HEK293T (cell line): ENCODE data around the gene CA12.

Experiments used
- CTCF ChIA-PET: fragments of 350-600 bp; formaldehyde crosslinking; extraction: SDS; loops from one replicate; lab custom pipeline; 2021; ENCODE audit warnings: antibody characterized with exemption, inconsistent platforms; lab: Yijun Ruan, JAX
- POLR2A ChIA-PET: fragments of 350-600 bp; formaldehyde crosslinking; extraction: SDS; loops from one replicate; lab custom pipeline; 2020; ENCODE audit warnings: antibody characterized with exemption, inconsistent platforms; lab: Yijun Ruan, JAX
- DNase-seq: peaks from one replicate; pipeline ENCODE4 v3.0.0; 2012; ENCODE audit warnings: mixed read lengths; ENCODE audit errors: extremely low spot score
- ARNT ChIP-seq: fragments of 450-650 bp; IDR thresholded peaks from 2 replicates; pipeline ENCODE4 v1.6.1; 2017; ENCODE audit warnings: mild to moderate bottlenecking
- BHLHE40 ChIP-seq: fragments of 450-650 bp; IDR thresholded peaks from 2 replicates; pipeline ENCODE4 v1.6.1; 2016; ENCODE audit warnings: mild to moderate bottlenecking, moderate library complexity, borderline replicate concordance
- CTBP1 ChIP-seq: fragments of 450-650 bp; IDR thresholded peaks from 2 replicates; pipeline ENCODE4 v1.6.1; 2016; ENCODE audit warnings: borderline replicate concordance
- ELF4 ChIP-seq: fragments of 450-650 bp; IDR thresholded peaks from 2 replicates; pipeline ENCODE4 v1.6.1; 2017; ENCODE audit warnings: antibody characterized with exemption
- FOXA1 ChIP-seq: fragments of 450-650 bp; IDR thresholded peaks from 2 replicates; pipeline ENCODE4 v1.6.1; 2016; ENCODE audit warnings: mild to moderate bottlenecking
- FOXK2 ChIP-seq: fragments of 450-650 bp; IDR thresholded peaks from 2 replicates; pipeline ENCODE4 v1.6.1; 2016; ENCODE audit warnings: mild to moderate bottlenecking
- FOXM1 ChIP-seq: fragments of 450-650 bp; IDR thresholded peaks from 2 replicates; pipeline ENCODE4 v1.6.1; 2017; ENCODE audit warnings: mild to moderate bottlenecking, borderline replicate concordance
- HDGF ChIP-seq: fragments of 450-650 bp; IDR thresholded peaks from 2 replicates; pipeline ENCODE4 v1.6.1; 2017; ENCODE audit warnings: antibody characterized with exemption, borderline replicate concordance
- L3MBTL2 ChIP-seq: fragments of 450-650 bp; conservative IDR thresholded peaks from 2 replicates; pipeline ENCODE4 v1.6.1; 2016; ENCODE audit warnings: mild to moderate bottlenecking
- LEF1 ChIP-seq: fragments of 450-650 bp; IDR thresholded peaks from 2 replicates; pipeline ENCODE4 v1.6.1; 2017; ENCODE audit warnings: mild to moderate bottlenecking, borderline replicate concordance
- NFRKB ChIP-seq: fragments of 450-650 bp; IDR thresholded peaks from 2 replicates; pipeline ENCODE4 v1.6.1; 2016; ENCODE audit warnings: mild to moderate bottlenecking, moderate library complexity
- SP1 ChIP-seq: fragments of 450-650 bp; IDR thresholded peaks from 2 replicates; pipeline ENCODE4 v1.6.1; 2017
- SUZ12 ChIP-seq: fragments of 450-650 bp; IDR thresholded peaks from 2 replicates; pipeline ENCODE4 v1.6.1; 2016; ENCODE audit warnings: mild to moderate bottlenecking
- TARDBP ChIP-seq: fragments of 450-650 bp; IDR thresholded peaks from 2 replicates; pipeline ENCODE4 v1.6.1; 2016
- ZNF384 ChIP-seq: fragments of 450-650 bp; IDR thresholded peaks from 2 replicates; pipeline ENCODE4 v1.6.1; 2016
- TF ChIP-seq, protein P1 (sequence below): fragments of 450-650 bp; IDR thresholded peaks from 2 replicates; pipeline ENCODE4 v1.6.1; 2016

CA12 gene

DNA sequence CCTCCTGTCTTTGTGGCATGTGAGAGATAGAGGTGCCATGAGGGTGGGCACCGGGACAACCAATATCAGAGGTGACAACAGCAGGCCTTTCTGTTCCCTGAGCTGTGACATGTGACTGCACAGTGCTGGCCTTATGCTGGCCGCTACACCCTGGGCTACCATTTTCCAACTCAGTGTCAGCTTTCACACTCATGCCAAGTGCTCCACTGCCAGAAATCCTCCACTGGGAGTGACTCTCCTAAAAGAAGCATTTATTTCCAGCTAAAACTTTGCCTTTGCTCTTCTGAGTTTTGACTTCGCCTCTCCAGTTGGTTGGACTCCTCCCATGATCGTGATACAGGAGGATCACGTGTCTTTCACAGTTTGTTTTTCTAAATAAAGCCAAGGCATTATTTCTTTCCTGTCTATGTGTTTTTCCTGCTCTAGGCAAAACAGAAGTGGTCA, 31.4 kb downstream of the CA12 start:
- DNase-seq = no peak
- ChIA-PET POLR2A (no interaction called here), CTCF (no interaction called here)
- TF ChIP-seq ELF4 = no peak
- no peak for TF ChIP-seq ZNF384
- TF ChIP-seq LEF1 = no peak
- no peak for TF ChIP-seq SUZ12
- TF ChIP-seq FOXA1 = no peak
- TF ChIP-seq FOXK2 = no peak
- no peak for TF ChIP-seq CTBP1
- no peak for TF ChIP-seq HDGF
- no peak for TF ChIP-seq TARDBP
- no peak for TF ChIP-seq NFRKB
- no peak for TF ChIP-seq BHLHE40
- TF ChIP-seq, protein P1, sequence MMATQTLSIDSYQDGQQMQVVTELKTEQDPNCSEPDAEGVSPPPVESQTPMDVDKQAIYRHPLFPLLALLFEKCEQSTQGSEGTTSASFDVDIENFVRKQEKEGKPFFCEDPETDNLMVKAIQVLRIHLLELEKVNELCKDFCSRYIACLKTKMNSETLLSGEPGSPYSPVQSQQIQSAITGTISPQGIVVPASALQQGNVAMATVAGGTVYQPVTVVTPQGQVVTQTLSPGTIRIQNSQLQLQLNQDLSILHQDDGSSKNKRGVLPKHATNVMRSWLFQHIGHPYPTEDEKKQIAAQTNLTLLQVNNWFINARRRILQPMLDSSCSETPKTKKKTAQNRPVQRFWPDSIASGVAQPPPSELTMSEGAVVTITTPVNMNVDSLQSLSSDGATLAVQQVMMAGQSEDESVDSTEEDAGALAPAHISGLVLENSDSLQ = no peak

DNA sequence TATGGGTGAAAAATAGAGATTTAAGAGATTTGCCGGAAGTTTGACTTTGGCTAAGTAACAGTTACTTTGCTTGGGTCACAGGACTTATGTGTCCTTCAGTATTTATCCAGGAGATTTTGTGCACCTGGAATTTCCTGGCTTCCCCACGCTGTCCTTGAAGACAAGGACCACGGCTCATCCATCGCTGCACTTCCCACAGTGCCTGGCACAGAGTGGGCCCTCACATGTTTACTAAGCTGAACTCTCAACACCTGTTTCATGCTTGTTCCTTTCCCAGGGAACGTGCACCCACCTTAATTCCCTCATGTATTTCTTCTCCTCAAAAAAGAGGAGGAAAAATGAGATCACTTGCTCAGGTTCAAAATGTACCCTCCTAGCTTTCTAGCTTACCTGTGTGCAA, 32.0 kb downstream of the CA12 start:
- ChIA-PET POLR2A (no interaction called here), CTCF (no interaction called here)

DNA sequence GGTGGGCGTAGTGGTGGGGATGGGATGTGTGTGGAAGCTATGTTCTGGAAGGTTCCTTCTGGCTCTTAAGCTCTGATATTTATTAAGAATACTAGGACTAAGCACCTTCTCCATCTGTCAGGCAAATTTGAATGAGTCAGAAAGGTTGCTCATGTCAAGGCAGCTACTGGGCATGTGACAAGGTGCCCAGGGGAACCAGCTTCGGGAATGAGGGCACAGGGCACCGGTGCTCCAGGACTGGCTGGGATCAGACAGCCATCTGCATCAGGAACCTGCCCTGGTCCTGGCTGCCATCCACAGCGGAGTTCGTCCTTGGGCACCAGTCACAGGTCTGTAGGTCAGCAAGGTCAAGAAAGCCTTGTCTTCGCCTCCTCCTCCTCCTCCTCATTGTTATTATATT, 32.5 kb downstream of the CA12 start:
- CTCF ChIA-PET = no interaction called here
- POLR2A ChIA-PET = interaction anchor here (1.4 kb wide), 1 partner anchor 33 kb away, joined by 3 read pairs; the partner anchor contains the start of gene CA12
- TF ChIP-seq HDGF = no peak
- TF ChIP-seq FOXM1 = no peak
- TF ChIP-seq LEF1 = no peak
- no peak for TF ChIP-seq L3MBTL2
- no peak for TF ChIP-seq ZNF384
- TF ChIP-seq SP1 = no peak
- no peak for TF ChIP-seq SUZ12
- TF ChIP-seq BHLHE40 = no peak
- no peak for TF ChIP-seq FOXA1
- no peak for DNase-seq

More for the DNA sequence above, 32.0 kb downstream of the CA12 start:
- DNase-seq = no peak
- TF ChIP-seq NFRKB (no peak), CTBP1 (no peak), TARDBP (no peak), FOXM1 (no peak), FOXK2 (no peak), FOXA1 (no peak), BHLHE40 (no peak), L3MBTL2 (no peak), LEF1 (no peak), ZNF384 (no peak), HDGF (no peak), SP1 (no peak), SUZ12 (no peak), ELF4 (no peak), ARNT (no peak)
- TF ChIP-seq, protein P1 = no peak

DNA sequence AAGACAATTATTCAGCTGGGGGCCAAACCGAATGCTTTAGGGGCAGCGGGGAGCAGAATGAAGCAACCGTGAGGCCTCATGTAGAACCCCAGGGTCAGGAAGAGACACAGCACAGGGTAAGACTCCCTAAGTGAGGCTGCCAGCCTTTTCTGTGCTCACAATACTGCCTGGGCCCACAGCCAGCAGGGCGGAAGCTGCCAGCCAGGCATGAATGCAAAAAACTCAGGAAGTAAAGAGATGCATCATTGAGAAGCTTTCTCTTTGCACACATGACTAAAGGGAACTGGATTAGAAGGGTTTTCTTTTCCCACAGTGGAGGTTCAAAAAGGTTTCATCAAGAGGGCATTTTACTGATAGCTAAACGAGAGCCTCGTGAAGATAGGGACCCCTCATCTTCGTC, 33.3 kb downstream of the CA12 start:
- ChIA-PET CTCF (no interaction called here), POLR2A (interaction anchor here (1.4 kb wide), 1 partner anchor 33 kb away, joined by 3 read pairs; the partner anchor contains the start of gene CA12)
- no peak for DNase-seq
- TF ChIP-seq ELF4 (no peak), NFRKB (no peak), SUZ12 (no peak), BHLHE40 (no peak), ZNF384 (no peak)
- TF ChIP-seq, protein P1 = no peak

DNA sequence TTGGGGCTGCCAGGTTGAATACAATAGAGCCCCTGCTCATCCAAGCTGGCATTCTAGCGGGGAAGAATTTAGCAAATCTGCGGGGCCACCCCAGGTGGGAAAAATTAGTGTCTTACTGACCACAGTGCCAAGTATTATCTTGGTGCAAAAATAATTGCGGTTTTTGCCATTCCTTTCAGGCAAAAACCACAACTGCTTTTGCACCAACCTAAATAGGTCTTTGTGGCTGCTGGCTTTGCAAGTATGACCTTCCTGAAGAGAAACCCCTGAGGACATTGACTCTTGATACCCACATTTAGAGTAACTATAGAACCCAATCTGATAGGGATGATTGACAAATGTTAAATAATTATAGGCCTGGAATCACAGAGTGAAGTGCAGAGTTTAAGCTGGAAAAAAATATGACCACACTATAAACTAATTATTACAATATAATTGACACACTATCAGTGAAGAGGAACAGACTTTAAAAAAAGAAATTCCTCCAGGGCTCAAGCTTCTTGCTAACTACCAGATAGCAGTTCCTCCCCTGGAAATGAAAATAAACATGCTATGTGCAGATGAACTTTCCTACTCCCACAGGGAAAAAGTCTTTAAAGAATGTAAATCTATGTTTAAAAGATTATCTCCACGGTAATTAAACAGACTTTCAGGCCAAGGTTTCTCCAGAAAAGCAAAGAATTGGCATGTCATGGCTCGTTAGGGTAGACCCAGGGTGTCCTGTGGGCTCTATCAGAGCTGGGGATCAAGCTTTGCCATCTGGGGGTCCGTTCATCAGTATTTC, 34.4 kb downstream of the CA12 start:
- CTCF ChIA-PET = no interaction called here
- no peak for TF ChIP-seq FOXA1
- no peak for TF ChIP-seq TARDBP
- TF ChIP-seq, protein P1 = no peak
- TF ChIP-seq LEF1 = no peak
- TF ChIP-seq SP1 = no peak
- no peak for TF ChIP-seq CTBP1
- POLR2A ChIA-PET = no interaction called here
- DNase-seq = no peak

DNA sequence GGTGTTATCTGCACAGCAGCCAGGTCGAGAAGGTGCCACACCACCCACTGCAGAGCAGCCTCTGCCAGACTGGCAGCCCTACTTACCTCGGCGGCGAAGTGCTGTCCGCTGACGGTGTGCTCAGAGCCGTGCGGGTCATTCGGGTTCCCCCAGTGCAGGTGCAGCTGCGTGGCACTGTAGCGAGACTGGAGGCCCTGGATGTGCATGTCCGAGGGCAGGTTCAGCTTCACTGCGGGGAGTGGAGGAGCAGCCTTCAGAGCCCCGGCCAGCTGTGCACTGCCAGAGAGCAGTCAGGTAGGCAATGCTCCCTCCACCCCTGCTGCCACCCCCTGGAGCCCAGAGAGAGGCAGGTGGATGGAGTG, 36.3 kb downstream of the CA12 start:
- ChIA-PET CTCF (no interaction called here), POLR2A (no interaction called here)
- no peak for TF ChIP-seq TARDBP
- no peak for TF ChIP-seq HDGF
- TF ChIP-seq NFRKB = no peak
- no peak for TF ChIP-seq LEF1
- TF ChIP-seq ZNF384 = no peak
- no peak for TF ChIP-seq ARNT
- TF ChIP-seq FOXM1 = no peak
- no peak for TF ChIP-seq FOXA1
- TF ChIP-seq, protein P1 = no peak
- no peak for TF ChIP-seq BHLHE40
- no peak for TF ChIP-seq SUZ12
- TF ChIP-seq ELF4 = no peak
- no peak for TF ChIP-seq L3MBTL2
- TF ChIP-seq SP1 = no peak
- no peak for TF ChIP-seq CTBP1
- TF ChIP-seq FOXK2 = no peak
- no peak for DNase-seq
